ENCODE results near the gene THAP4.

Gene THAP4

DNA sequence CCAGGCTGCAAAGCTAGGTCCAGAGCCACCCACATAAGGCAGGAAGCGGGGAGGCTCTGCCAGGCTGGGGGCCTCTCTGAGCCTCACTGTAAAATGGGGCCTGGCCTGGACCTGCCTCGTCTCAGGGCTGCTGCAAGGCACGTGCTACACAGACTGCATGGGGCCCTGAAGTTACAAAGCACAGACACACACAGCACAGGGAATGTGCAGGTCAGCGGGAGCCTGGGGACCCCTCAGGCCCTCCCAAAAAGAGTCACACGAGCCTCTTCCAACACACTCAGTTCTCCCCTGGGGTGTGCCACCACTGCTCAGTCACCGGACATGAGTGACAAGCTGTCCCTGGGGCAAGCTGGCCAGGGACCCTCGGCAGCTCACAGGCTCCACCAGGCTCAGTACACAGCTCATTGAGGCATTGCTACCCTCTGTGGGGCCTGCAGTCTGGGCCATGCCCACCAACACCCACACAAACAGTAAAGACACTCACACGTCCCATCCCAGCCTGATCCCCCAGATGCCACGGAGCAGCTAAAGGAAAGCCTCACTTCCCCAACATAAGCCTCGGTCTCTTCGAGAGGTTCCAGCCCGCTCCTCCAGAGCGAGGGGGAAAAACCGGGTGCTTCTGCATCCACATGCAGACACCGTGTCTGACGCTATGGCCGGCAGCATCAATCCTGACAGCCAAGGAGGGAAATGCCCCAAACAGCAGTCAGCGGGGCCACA lies 44.7 kb downstream of the THAP4 start:
- TF ChIP-seq, protein P1, sequence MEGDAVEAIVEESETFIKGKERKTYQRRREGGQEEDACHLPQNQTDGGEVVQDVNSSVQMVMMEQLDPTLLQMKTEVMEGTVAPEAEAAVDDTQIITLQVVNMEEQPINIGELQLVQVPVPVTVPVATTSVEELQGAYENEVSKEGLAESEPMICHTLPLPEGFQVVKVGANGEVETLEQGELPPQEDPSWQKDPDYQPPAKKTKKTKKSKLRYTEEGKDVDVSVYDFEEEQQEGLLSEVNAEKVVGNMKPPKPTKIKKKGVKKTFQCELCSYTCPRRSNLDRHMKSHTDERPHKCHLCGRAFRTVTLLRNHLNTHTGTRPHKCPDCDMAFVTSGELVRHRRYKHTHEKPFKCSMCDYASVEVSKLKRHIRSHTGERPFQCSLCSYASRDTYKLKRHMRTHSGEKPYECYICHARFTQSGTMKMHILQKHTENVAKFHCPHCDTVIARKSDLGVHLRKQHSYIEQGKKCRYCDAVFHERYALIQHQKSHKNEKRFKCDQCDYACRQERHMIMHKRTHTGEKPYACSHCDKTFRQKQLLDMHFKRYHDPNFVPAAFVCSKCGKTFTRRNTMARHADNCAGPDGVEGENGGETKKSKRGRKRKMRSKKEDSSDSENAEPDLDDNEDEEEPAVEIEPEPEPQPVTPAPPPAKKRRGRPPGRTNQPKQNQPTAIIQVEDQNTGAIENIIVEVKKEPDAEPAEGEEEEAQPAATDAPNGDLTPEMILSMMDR (IDR thresholded peaks at IDR 0.05): no peak

DNA sequence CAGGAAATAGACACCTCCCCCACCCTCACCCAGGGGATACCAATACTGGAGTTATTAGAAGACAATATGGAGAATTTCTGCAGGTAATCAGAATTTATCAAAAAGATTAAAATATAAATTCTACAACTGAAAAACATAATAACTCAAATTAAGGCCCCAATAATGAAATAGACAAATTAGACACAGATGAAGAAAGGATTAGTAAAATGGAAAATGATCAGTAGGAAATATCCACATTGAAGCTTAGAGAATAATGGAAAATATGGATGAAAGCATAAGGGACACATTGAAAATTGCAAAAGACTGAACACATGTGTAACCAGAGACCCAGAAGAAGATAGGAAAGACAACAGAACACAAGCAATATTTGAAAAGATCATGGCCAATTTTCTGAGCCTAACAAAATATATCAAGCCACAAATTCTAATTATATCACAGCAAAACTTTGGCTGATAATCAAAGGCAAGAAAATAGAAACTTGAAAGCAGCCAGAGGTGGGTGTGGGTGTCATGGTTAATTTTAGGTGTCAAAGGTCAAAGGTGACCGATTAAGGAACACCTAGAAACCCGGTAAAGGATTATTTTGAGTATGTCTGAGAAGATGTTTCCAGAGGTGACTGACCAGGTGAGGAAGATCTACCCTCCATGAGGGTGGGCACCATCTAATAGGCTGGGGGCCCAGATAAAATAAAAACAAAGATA lies 50.2 kb downstream of the THAP4 start:
- TF ChIP-seq, protein P1 (IDR thresholded peaks at IDR 0.05): no peak

DNA sequence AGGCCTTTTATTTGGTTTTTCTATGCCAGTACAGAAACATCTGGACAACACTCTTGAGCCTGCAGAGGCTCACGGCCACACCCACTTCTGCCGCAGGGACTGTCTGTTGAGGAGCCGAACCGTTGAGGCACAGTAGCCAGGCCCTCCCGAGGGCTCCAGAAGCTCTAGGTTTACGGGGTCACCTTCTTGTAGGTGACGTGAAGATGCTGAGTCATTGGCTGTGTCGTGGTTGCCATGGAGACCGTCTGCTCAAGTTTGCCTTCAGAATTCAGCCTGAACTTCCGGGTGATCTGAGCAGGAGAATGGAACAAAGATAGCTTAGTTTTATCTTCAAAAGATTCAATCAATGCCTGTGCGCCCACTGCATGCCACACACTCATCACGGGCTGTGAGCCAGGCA lies 52.5 kb downstream of the THAP4 start:
- TF ChIP-seq, protein P1 (IDR thresholded peaks at IDR 0.05): no peak

DNA sequence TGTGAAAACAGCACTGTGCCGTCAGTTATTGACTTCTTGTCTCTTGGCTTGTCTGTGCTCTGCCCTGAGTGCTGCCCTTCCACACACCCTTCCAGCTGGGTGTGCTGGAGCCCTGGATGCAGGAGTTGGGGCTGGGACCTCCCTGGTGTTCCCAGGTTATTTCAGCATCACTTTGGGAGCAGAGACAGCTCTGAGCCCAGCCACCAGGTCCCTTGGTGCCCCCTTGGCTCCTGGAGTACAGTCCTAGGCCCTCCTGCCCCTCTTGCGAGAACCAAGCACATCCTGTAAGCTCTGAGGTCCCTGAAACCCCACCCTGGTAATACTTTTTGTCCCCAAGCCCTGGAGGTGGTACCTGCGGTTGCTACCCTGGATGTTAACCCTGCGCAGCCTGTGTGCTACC lies 54.2 kb downstream of the THAP4 start:
- TF ChIP-seq, protein P1 (IDR thresholded peaks at IDR 0.05): no peak

DNA sequence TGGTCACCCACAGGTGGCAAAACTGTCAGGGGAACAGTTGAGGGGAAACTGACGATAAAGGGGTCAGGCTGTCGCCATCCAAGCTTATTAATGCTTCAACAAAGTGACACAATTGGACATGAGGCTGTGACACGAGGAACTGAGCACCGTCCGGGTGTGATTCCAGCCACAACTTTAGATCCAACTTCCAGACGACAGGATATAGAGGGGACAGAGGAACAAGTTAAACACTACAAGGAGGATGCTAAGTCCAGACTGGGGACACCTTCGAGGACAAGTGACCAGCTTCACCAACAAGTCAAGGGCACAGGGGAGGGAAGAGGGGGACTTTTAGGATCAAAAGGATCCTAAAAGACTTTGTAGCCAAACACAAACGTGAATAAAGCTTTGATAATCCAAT lies 54.6 kb downstream of the THAP4 start:
- TF ChIP-seq, protein P1 (IDR thresholded peaks at IDR 0.05): no peak

DNA sequence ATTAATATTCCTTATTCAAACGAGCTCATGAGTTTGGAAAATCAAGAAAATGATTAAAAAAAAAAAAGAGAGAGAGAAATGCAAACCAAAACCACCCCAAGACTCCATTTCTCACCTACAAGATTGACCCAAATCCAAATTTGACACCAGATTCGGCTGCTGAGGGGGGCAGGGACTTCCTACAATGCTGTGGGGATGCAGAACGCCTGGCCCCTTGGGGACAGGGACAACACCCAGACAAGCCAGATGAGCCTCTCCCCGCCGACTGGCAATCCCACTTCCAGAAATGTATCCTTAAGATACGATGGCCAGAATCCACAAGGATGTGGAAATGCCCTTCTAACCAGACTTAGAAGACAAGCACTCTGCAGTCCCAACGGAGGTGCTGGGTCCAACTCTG lies 57.7 kb downstream of the THAP4 start:
- TF ChIP-seq, protein P1 (IDR thresholded peaks at IDR 0.05): no peak

DNA sequence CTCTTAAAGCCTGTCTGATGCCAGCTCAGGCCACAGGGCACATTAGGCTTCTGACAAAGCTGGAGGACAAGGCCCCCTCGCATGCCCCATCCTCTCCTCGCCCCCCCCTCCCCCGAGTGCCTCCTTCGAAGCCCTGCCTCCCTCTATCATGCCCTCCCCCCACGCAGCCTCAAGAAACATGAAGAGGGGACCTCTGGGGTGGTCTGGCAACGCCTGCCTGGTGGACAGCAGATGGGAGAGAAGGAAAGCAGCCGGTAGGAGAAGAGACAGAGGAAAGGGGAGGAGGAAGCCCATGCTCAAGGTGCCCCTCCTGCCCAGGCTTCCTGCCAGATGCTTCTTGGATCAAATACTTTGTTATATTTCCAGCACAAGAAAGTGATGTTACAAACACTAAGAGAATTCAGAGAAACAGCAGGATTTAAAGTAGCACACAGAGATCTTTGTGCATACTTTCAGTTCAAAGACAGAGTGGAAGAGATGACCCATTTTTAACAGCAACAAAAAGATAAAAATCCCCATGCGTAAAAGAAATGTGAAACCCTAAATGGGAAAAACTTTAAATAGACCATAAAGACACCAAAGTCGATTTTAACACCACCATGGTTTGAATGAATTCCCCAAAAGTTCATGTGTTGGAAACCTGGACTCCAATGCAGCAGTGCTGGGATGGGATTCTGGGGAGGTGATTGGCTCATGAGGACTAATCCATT lies 59.4 kb downstream of the THAP4 start:
- TF ChIP-seq, protein P1 (IDR thresholded peaks at IDR 0.05): no peak

All from LNCAP (cell line).